Stimulated activated CD8-positive, alpha-beta memory T cell treated with anti-CD3 and anti-CD28 coated beads, Interleukin-12 subunit alpha, Interleukin-12 subunit beta, amount 100 ng/mL, for 1 hour (primary cell): Measurements from ENCODE around the gene FAM131C.
"Not testable (repeated sequence)": the region's sequence is repeated elsewhere in the genome, so short reads cannot be mapped to it uniquely, and the experiment has no call there.

Experiments used
- DNase-seq: peaks from one replicate; pipeline ENCODE4 v3.0.0-alpha.2; 2020; ENCODE audit warnings: low read depth

Gene FAM131C, protein sequence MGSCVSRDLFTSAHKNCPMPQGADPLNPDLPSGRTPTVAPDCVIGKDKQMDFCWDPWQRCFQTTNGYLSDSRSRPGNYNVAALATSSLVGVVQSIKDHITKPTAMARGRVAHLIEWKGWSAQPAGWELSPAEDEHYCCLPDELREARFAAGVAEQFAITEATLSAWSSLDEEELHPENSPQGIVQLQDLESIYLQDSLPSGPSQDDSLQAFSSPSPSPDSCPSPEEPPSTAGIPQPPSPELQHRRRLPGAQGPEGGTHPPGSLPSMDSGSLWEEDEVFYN

GRCh38 chr1:16073490-16074119, at the start of gene FAM131C:
Gene FAM131C (minus strand): TSS chr1:16073651. CDS start chr1:16073442, 209 bp downstream.
- DNase-seq: no peak

DNA sequence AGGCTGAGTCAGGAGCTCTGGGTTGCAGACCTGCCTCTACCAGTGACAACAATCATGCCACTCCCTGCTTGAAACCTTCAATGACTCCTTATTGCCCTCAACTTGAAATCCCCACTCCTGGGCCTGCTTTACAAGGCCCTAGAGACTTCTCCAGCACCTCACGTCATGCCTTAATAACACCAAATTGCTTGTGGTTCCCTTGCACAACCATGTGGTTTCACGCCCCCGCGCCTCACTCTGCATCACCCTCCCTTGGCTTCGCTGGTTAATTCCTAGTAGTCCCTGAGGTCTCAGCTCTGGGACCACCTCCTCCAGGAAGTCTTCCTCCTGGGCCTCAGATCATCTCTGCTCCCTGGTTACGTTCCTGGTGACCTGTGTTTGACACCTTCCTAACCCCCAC, 49.5 kb upstream of the FAM131C start:
- DNase-seq: no peak

DNA sequence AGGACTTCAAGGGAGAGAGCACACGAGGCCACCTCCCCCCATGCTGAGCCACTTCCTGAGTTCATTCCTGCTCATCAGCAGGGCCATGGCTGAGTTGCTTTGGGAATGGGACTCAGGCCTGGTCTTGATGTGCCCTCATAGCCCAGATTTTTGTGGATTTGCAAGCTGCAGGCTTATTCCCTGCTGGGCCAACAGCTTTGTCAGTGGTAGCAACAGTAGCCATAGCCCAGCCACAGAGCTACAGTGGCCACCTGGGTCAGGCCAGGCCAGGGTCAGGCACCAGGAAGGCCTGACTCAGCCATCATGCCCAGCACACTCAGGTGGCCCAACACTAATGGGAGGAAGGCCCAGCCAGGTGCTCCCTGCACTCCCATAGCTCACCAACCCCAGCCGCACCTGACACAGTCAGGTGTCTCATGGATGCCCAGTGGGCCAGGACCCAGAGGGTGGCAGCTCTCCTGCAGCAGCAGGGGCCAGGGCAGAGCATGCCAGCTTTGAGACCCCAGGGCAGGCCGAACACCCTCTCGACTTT, 49.0 kb upstream of the FAM131C start:
- no peak for DNase-seq

- no peak for DNase-seq
These were observed 47.5 kb upstream of the FAM131C start for GRCh38 chr1:16120940-16121410.

DNA sequence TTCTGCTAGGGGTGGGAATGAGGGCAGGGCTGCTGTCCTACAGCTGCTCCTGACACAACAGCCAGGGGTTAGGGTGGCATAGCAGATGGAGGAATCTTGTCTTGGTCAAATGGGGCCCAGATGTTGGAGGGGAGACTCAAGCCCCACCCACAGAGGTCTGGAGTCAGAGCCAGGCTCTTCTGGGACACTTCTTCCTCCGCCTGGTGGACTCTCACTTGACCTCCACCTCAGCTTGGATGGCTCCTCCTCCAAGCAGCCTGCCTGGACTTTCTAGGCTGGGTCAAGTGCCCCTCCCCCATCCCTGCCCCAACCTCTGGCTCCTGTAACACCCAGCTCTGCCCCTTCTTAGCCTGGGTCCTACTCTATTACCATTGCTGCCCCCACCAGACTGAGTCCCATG, 47.0 kb upstream of the FAM131C start:
- no peak for DNase-seq

DNA sequence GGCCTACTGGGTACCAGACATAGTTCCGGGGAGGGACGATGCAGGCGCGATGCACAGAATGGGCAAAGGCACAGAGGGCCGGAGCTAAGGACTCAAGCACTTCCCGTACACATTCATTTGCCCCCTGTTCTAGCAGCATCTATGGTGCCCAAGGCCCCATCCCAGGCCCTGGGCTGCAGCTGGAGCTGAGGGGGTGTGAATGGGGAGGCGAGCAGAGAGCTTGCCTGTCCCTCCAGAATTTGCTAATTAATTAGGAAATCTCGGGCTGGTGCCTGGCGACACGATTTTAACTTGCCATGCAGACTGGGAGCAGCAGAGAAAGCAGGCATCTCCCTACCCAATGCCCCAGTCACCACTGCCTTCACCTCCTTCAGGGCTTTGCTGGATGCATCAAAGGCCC, 46.5 kb upstream of the FAM131C start:
- no peak for DNase-seq

DNA sequence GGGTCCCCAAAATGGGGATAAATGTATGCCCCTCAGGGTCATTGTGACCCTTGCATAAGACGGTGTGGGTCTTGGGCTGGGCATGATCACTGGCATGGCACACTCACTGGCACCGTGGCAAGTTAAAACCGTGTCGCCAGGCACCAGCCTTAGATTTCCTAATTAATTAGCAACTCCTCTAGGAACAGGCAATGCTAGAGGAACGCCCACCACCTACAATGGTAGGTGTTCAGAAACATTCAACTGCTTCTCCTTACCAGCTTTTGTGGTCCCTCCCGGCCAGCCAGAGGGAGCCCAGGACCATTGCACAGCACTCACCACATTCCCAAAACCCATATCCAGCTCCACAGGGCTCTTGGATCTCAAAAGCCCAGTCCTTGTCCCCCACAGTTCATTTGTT, 46.1 kb upstream of the FAM131C start:
- DNase-seq: no peak

GRCh38 chr1:16118706-16119105, 45.3 kb upstream of the FAM131C start:
- no peak for DNase-seq

- no peak for DNase-seq
These were observed 44.5 kb upstream of the FAM131C start for GRCh38 chr1:16117936-16118335.

- no peak for DNase-seq
These were observed 43.9 kb upstream of the FAM131C start for GRCh38 chr1:16117369-16117768.

DNA sequence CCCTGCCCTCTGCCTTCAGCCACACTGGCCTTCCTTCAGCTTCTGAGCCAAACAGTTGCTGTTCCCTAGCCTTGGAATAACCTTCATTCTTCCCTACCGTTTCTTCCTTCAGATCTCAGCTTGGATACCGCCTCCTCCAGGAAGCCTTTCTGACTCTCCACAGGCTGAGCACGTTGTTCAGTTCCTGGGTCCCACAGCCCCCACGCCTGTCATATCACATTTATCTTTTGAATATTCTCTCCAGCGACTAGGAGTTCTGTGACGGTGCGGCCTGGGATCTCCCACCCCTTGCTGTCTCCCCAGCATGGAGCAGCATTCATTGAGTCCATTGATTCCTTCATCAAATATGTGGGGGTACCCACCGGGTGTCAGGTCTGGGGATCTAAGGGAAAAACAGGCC, 43.2 kb upstream of the FAM131C start:
- no peak for DNase-seq

- DNase-seq: no peak
These were observed 42.6 kb upstream of the FAM131C start for GRCh38 chr1:16116002-16116401.

DNA sequence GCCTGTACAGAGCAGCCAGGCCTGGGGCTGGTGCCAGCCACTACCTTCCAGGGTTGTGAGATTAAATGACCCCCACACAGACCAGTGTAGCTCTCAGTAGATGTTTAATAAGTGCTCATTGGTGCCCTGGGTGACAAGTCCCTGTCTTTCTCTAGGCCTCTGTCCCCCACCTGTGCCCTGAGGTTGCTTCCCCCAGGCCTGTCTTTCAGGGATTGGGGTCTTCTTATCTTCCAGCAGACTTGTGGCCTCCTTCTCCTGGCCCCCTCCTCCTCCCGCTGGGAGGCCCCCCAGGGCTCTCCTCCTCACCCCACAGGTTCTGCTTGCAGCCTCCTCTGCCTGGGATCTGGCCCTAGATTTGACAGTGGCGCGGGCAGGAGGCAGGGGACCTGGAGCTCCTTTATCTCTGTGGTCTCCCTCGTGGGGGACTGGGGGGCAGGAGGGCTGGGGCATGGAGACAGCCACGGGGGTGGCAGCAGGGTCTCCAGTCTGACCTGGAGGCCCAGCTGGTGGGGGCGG, 42.1 kb upstream of the FAM131C start:
- no peak for DNase-seq

DNA sequence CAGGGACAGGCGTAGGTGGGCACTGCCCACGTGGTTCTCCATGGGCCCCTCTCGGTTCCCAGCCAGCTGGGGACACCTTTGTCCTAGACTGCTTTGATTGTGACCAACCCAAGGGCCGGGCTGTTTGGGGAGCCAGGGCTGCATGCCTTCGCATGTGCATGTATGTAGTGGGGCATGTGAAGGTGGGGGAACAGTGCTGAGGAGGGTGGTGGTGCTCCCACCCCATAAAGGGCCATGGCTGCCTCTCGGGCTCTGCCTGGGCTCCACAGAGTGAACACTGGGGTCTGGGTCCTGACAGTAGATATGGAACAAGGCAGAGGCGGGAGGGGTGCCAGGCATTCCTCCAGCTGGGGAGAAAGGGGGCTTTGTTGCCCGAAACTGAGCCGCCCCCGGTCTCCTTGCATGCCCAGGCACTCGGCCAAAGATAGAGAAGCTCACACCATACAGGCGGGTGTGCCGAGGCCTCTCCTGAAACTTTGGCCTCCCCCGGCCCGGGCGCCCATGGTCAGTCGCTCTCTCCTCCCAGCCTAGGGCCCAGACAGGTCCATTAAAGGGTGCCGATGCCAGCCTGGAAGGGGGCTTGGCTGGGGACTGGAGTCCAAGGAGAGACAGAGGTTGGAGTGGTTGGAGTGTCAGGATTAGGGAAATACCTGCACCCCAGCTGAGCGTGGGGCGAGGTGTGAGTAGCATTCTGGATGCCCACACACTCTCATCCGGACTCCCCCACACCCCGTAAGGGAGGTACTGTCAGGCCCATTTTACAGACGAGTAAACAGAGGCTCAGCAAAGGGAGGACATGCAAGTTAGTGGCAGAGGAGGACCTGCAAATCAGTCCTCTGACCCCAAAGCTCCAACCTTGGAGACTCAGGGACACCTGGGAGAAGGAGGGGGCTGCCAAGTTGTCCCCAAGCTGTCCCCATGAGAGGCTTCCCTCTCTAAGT, 41.3 kb upstream of the FAM131C start:
- DNase-seq: no peak

- DNase-seq: no peak
These were observed 39.4 kb upstream of the FAM131C start for GRCh38 chr1:16112596-16113555.

DNA sequence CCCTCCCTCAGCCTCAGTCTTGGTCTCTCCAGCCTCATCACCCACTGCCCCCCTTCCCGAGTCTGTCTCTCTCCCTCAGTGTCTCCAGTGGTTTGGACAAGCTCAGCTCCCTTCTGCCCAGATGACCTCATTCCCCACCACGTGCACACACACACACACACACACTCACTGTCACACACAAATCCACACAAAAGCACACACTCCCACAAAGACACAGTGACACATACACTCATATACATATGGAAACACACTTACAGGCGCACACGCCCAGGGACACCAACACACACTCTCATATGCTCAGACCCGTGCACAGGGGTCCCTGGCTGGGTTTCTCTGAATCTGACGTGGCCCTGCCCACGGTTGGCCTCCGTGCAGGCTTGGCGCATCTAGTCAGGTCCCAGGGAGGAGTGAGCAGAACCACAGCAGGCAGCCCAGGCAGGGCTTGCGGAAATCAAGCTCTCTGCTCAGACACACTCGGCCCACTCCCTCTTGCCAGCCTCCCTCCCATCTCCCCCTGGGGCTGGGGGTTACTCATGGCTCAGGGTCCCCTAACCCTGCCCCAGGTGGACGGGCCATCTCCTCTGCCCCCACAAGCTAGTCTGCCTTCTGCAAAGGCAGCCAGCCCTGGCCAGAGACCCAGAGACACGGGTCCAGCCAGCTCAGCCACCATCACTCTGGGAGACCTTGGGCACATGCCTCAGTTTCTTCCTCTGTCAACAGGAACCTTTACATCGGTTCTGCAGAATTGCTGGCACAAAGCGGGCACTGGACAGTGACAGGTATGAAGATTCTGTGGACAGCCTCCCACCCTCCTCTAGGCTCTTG, 38.5 kb upstream of the FAM131C start:
- no peak for DNase-seq

DNA sequence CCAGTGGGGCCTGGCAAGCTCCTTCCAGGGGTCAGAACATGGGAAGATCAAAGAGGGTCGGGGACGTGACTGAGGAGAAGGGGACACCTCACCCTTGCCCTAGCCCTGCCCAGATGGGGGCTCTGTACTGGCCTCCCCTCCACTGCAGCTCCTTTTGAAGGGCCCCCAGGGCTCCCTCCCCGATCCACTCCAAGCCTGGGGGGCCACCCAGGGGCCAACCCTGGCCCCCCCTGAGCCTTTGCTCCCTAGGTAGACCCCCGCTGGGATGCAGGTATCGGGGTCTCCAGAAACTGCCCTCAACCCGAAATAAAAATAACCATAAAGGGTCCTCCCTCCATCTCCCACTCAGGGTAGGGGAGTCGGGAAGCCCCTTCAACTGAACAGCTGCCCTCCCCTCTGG, 37.4 kb upstream of the FAM131C start:
- DNase-seq: no peak

DNA sequence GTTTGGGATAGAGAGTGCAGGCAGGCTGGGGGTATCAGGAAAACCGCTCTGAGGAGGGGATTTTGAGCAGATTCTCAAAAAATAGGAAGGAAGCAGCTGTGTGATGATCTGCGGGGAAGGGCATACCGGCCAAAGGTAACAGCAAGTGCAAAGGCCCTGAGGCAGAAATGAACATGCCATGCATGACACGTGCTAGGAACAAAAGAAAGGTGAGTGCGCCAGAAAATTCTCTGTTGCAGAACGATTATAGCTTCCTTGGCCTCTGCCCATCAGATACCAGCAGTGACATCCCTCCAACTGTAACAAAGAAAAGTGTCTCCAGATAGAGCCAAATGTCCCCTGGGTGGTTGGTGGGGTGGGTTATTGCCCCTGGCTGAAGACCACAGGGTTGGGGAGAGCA, 37.0 kb upstream of the FAM131C start:
- DNase-seq: no peak

GRCh38 chr1:16109571-16109970, 36.1 kb upstream of the FAM131C start:
- no peak for DNase-seq

- not testable (repeated sequence) for DNase-seq
These were observed 33.6 kb upstream of the FAM131C start for GRCh38 chr1:16107039-16107438.
